Adipocyte (in vitro differentiated cells): Measurements from ENCODE around the gene ZSCAN25.
A peak's percentile ranks its signal among the peaks of the same experiment; 100 is the strongest.

Experiments
- DNase-seq: peaks from one replicate; pipeline ENCODE4 v3.0.0-alpha.2; 2015; ENCODE audit warnings: low read depth
- H3K27me3 ChIP-seq: replicated peaks from 2 replicates; pipeline ENCODE4 v1.7.0; 2013; ENCODE audit warnings: mild to moderate bottlenecking, low read length, moderate library complexity; ENCODE audit not compliant: control insufficient read depth, insufficient read depth
- H3K36me3 ChIP-seq: 2 replicates; pipeline ENCODE4 v1.7.0; 2013; ENCODE audit warnings: low read length, mild to moderate bottlenecking, moderate library complexity; ENCODE audit not compliant: control insufficient read depth, insufficient read depth, severe bottlenecking
- H3K4me1 ChIP-seq: 2 replicates; pipeline ENCODE4 v1.7.0; 2013; ENCODE audit warnings: mild to moderate bottlenecking, low read length, moderate library complexity; ENCODE audit not compliant: control insufficient read depth, insufficient read depth
- H3K4me3 ChIP-seq: 2 replicates; pipeline ENCODE4 v1.7.0; 2013; ENCODE audit warnings: mild to moderate bottlenecking, low read length, moderate library complexity
- H3K9ac ChIP-seq: 2 replicates; pipeline ENCODE4 v1.7.0; 2013; ENCODE audit warnings: mild to moderate bottlenecking, low read length, moderate library complexity
- H3K9me3 ChIP-seq: 2 replicates; pipeline ENCODE4 v1.7.0; 2013; ENCODE audit warnings: mild to moderate bottlenecking, low read length, moderate library complexity; ENCODE audit not compliant: control insufficient read depth

Gene ZSCAN25

GRCh38 chr7:99677013-99677647 lies 60.4 kb downstream of the ZSCAN25 start:
- H3K36me3 ChIP-seq: no peaks in the 10 kb centered on the region
- peaks cover 15% of the 10 kb centered on the region for H3K9me3 ChIP-seq
- H3K4me1 ChIP-seq: peaks cover 11% of the 10 kb centered on the region
- no peak for DNase-seq
- H3K27me3 ChIP-seq: no peaks in the 10 kb centered on the region
- no peak overlapping the region for H3K4me3 ChIP-seq
- no peak overlapping the region for H3K9ac ChIP-seq

GRCh38 chr7:99677648-99678045 lies 60.9 kb downstream of the ZSCAN25 start:
- no peak for DNase-seq
- H3K4me1 ChIP-seq: peaks cover 11% of the 10 kb centered on the region

GRCh38 chr7:99679032-99679399 lies 62.3 kb downstream of the ZSCAN25 start:
- no peaks in the 10 kb centered on the region for H3K27me3 ChIP-seq
- no peak for DNase-seq
- peaks cover 11% of the 10 kb centered on the region for H3K4me1 ChIP-seq
- peaks cover 16% of the 10 kb centered on the region for H3K9me3 ChIP-seq
- no peak overlapping the region for H3K9ac ChIP-seq
- no peaks in the 10 kb centered on the region for H3K36me3 ChIP-seq
- H3K4me3 ChIP-seq: peak overlapping the region; percentile 65

More at GRCh38 chr7:99677648-99678045, 60.9 kb downstream of the ZSCAN25 start:
- H3K27me3 ChIP-seq: no peaks in the 10 kb centered on the region
- H3K9ac ChIP-seq: no peak overlapping the region
- H3K4me3 ChIP-seq: no peak overlapping the region
- no peaks in the 10 kb centered on the region for H3K36me3 ChIP-seq
- peaks cover 16% of the 10 kb centered on the region for H3K9me3 ChIP-seq

GRCh38 chr7:99679400-99680191 lies 62.9 kb downstream of the ZSCAN25 start, which contains the start of gene CYP3A5:
Gene CYP3A5, minus strand, starts transcription at chr7:99679996. Its CDS starts 100 bp downstream, at chr7:99679896.
- Histone ChIP-seq H3K27me3 (no peaks in the 10 kb centered on the region), H3K9me3 (peaks cover 16% of the 10 kb centered on the region), H3K4me1 (peaks cover 11% of the 10 kb centered on the region), H3K9ac (no peak within 1 kb of the TSS), H3K4me3 (peak within 1 kb of the TSS; percentile 65), H3K36me3 (no peaks in the 10 kb centered on the region)
- no peak for DNase-seq
